Brain microvascular endothelial cell (primary cell): ENCODE measurements around the gene CD8A.
"Not testable (repeated sequence)": the region's sequence is repeated elsewhere in the genome, so short reads cannot be mapped to it uniquely, and the experiment has no call there.

ENCODE experiments used
- DNase-seq: peaks from one replicate; pipeline ENCODE4 v3.0.0-alpha.2; 2020
- H3K27ac ChIP-seq: fragments of 250-450 bp; sonication (Bioruptor Pico); 2 replicates; pipeline ENCODE4 v1.5.1; 2020; ENCODE audit warnings: mild to moderate bottlenecking, moderate library complexity
- H3K27me3 ChIP-seq: fragments of 250-450 bp; sonication (Bioruptor Pico); replicated peaks from 2 replicates; pipeline ENCODE4 v1.5.1; 2020; ENCODE audit warnings: mild to moderate bottlenecking
- H3K36me3 ChIP-seq: fragments of 250-450 bp; sonication (Bioruptor Pico); replicated peaks from 2 replicates; pipeline ENCODE4 v1.5.1; 2020; ENCODE audit warnings: mild to moderate bottlenecking
- H3K4me3 ChIP-seq: 2 replicates; pipeline ENCODE4 v1.5.1; 2011; ENCODE audit warnings: low read depth, mild to moderate bottlenecking, control low read depth, low read length, moderate library complexity
- CTCF ChIP-seq: IDR thresholded peaks from 2 replicates; pipeline ENCODE4 v1.5.1; 2011; ENCODE audit warnings: low read depth, mild to moderate bottlenecking, moderate library complexity, low read length, control low read depth, inconsistent platforms; ENCODE audit errors: missing control alignments
- in situ Hi-C: cut with HindIII; loops from 2 replicates; pipeline ENCODE4 v1.10.0; 2017; ENCODE audit warnings: low sequenced_read_pairs, low pct_ligation_motif_present

Gene CD8A

GRCh38 chr2:86747711-86748639 is 42.7 kb downstream of the CD8A start:
- no peaks in the 10 kb centered on the region for H3K27me3 ChIP-seq
- no peaks in the 10 kb centered on the region for H3K36me3 ChIP-seq
- DNase-seq = peak; percentile 67
- H3K27ac ChIP-seq = no peak overlapping the region
- TF ChIP-seq CTCF = no peak
- H3K4me3 ChIP-seq = no peak overlapping the region
- in situ Hi-C loops = no loop called here

- Histone ChIP-seq H3K36me3 (no peaks in the 10 kb centered on the region), H3K4me3 (no peak overlapping the region), H3K27ac (no peak overlapping the region), H3K27me3 (no peaks in the 10 kb centered on the region)
- no peak for DNase-seq
- no peak for TF ChIP-seq CTCF
- in situ Hi-C loops = no loop called here
Observed at GRCh38 chr2:86746939-86747338, 43.8 kb downstream of the CD8A start.

GRCh38 chr2:86744152-86744551 is 46.6 kb downstream of the CD8A start:
- Histone ChIP-seq H3K27me3 (no peaks in the 10 kb centered on the region), H3K4me3 (no peak overlapping the region), H3K36me3 (no peaks in the 10 kb centered on the region), H3K27ac (no peak overlapping the region)
- no peak for TF ChIP-seq CTCF
- no peak for DNase-seq
- in situ Hi-C loops = no loop called here

GRCh38 chr2:86741889-86742498 is 48.7 kb downstream of the CD8A start:
- in situ Hi-C loops, H3K36me3 ChIP-seq, H3K4me3 ChIP-seq, H3K27me3 ChIP-seq, H3K27ac ChIP-seq, DNase-seq: not testable (repeated sequence)

GRCh38 chr2:86739889-86740288 is 50.8 kb downstream of the CD8A start:
- in situ Hi-C loops, H3K27ac ChIP-seq, H3K4me3 ChIP-seq, H3K36me3 ChIP-seq, DNase-seq, H3K27me3 ChIP-seq: not testable (repeated sequence)

- DNase-seq, H3K27ac ChIP-seq, H3K4me3 ChIP-seq, H3K27me3 ChIP-seq, H3K36me3 ChIP-seq, in situ Hi-C loops: not testable (repeated sequence)
Observed at GRCh38 chr2:86739485-86739884, 51.2 kb downstream of the CD8A start.

- in situ Hi-C loops, H3K27me3 ChIP-seq, H3K27ac ChIP-seq, H3K4me3 ChIP-seq, H3K36me3 ChIP-seq, DNase-seq: not testable (repeated sequence)
Observed at GRCh38 chr2:86734896-86735295, 55.8 kb downstream of the CD8A start.
